ENCODE data around the gene UVSSA.
"Not testable (repeated sequence)": the region's sequence is repeated elsewhere in the genome, so short reads cannot be mapped to it uniquely, and the experiment has no call there.

UVSSA gene

GRCh38 chr4:1318488-1319213 lies 28.4 kb upstream of the UVSSA start:
- no peak overlapping the region for H3K27ac ChIP-seq
- TF ChIP-seq ZFX (IDR thresholded peaks at IDR 0.05; ENCODE audit: borderline replicate concordance) = no peak
- peak; percentile 60 for TF ChIP-seq CTCF (IDR thresholded peaks at IDR 0.05)

- no peak for TF ChIP-seq CTCF (IDR thresholded peaks at IDR 0.05)
- no peak for TF ChIP-seq ZFX (IDR thresholded peaks at IDR 0.05; ENCODE audit: borderline replicate concordance)
- no peak overlapping the region for H3K27ac ChIP-seq
Measured at GRCh38 chr4:1321486-1321885, 25.5 kb upstream of the UVSSA start.

GRCh38 chr4:1321946-1322650 lies 24.9 kb upstream of the UVSSA start:
- no peak overlapping the region for H3K27ac ChIP-seq
- TF ChIP-seq CTCF (IDR thresholded peaks at IDR 0.05) (no peak), ZFX (IDR thresholded peaks at IDR 0.05; ENCODE audit: borderline replicate concordance) (no peak)

GRCh38 chr4:1323280-1323634 lies 23.8 kb upstream of the UVSSA start:
- no peak overlapping the region for H3K27ac ChIP-seq
- TF ChIP-seq ZFX (IDR thresholded peaks at IDR 0.05; ENCODE audit: borderline replicate concordance) (no peak), CTCF (IDR thresholded peaks at IDR 0.05) (no peak)

- H3K27ac ChIP-seq = no peak overlapping the region
- TF ChIP-seq CTCF (IDR thresholded peaks at IDR 0.05) (no peak), ZFX (IDR thresholded peaks at IDR 0.05; ENCODE audit: borderline replicate concordance) (no peak)
Measured at GRCh38 chr4:1323635-1324442, 23.2 kb upstream of the UVSSA start.

GRCh38 chr4:1324443-1325175 lies 22.4 kb upstream of the UVSSA start:
- not testable (repeated sequence) for H3K27ac ChIP-seq

- TF ChIP-seq ZFX (IDR thresholded peaks at IDR 0.05; ENCODE audit: borderline replicate concordance) (no peak), CTCF (IDR thresholded peaks at IDR 0.05) (no peak)
- no peak overlapping the region for H3K27ac ChIP-seq
Measured at GRCh38 chr4:1325176-1325480, 21.9 kb upstream of the UVSSA start.
